HEK293T (cell line): ENCODE results near the gene BTBD17.

Experiments
- ARNT ChIP-seq: fragments of 450-650 bp; IDR thresholded peaks from 2 replicates; pipeline ENCODE4 v1.6.1; 2017; ENCODE audit warnings: mild to moderate bottlenecking
- FOXA1 ChIP-seq: fragments of 450-650 bp; IDR thresholded peaks from 2 replicates; pipeline ENCODE4 v1.6.1; 2016; ENCODE audit warnings: mild to moderate bottlenecking
- FOXK2 ChIP-seq: fragments of 450-650 bp; IDR thresholded peaks from 2 replicates; pipeline ENCODE4 v1.6.1; 2016; ENCODE audit warnings: mild to moderate bottlenecking
- SUZ12 ChIP-seq: fragments of 450-650 bp; IDR thresholded peaks from 2 replicates; pipeline ENCODE4 v1.6.1; 2016; ENCODE audit warnings: mild to moderate bottlenecking
- TF ChIP-seq, protein P1 (sequence below): fragments of 450-650 bp; IDR thresholded peaks from 2 replicates; pipeline ENCODE4 v1.6.1; 2016

DNA sequence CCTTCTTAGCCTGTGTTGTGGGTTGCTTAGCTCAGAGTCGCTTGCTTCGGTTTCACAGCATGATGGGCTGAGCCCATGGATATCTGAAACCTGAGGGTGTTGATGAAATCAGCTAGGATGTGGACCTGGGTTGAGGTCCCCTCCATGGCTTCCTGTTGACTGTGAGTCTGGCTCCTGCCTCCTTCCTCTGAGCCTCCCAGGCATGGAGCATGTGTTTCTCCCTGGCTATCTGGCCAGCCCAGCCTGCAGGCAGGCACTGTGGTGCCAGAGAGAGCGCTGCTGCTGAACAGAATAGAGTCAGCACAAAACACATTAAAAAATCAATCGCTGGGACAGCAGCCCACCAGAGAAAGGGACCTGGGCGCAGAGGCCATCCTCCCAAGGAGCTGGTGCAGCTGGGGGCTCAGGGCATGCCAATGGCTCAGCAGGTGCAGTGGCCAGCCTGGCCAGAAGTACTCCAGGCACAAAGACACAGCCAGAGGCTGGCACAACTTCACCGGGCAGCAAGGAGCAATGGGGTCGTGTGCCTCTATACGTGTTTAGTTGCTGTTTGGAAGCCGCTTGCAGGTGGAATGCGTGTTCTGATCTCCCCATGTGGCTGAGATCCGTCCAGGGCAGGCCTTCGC, 42.0 kb upstream of the BTBD17 start:
- TF ChIP-seq, protein P1, sequence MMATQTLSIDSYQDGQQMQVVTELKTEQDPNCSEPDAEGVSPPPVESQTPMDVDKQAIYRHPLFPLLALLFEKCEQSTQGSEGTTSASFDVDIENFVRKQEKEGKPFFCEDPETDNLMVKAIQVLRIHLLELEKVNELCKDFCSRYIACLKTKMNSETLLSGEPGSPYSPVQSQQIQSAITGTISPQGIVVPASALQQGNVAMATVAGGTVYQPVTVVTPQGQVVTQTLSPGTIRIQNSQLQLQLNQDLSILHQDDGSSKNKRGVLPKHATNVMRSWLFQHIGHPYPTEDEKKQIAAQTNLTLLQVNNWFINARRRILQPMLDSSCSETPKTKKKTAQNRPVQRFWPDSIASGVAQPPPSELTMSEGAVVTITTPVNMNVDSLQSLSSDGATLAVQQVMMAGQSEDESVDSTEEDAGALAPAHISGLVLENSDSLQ = no peak
- TF ChIP-seq FOXA1 (no peak), FOXK2 (no peak), ARNT (no peak), SUZ12 (no peak)
